ENCODE data around the gene FBF1. TPM values are rescaled to one million over a fixed set of nuclear protein-coding genes. Genes with fewer than 3 reads are reported as not detected.
"Not testable (repeated sequence)": the region's sequence is repeated elsewhere in the genome, so short reads cannot be mapped to it uniquely, and the experiment has no call there.

Gene FBF1
- total RNA-seq, 1 donor from 2014 or later = 5.1 TPM

GRCh38 chr17:75872434-75873351 lies 68.1 kb downstream of the FBF1 start:
- Mint-ChIP-seq H3K27ac (ENCODE audit: unreplicated experiment) (peak overlapping the region; percentile 85), H3K4me1 (ENCODE audit: low read depth, unreplicated experiment) (peaks cover 13% of the 10 kb centered on the region), H3K9me3 (ENCODE audit: unreplicated experiment) (no peaks in the 10 kb centered on the region), H3K36me3 (ENCODE audit: low read depth, unreplicated experiment) (peaks cover 2% of the 10 kb centered on the region), H3K4me3 (ENCODE audit: unreplicated experiment) (no peak overlapping the region), H3K27me3 (ENCODE audit: low read depth, unreplicated experiment) (no peaks in the 10 kb centered on the region)
- Histone ChIP-seq H3K9ac (ENCODE audit: low read length) (peak overlapping the region; percentile 56), H3K4me3 (ENCODE audit: insufficient read depth, low read depth, low read length) (peak overlapping the region; percentile 5), H3K4me1 (ENCODE audit: insufficient read depth, low read length) (peaks cover 43% of the 10 kb centered on the region), H3K27ac (ENCODE audit: low read depth, low read length) (peak overlapping the region; percentile 52), H3K27me3 (ENCODE audit: insufficient read depth, low read length) (no peaks in the 10 kb centered on the region), H3K36me3 (ENCODE audit: insufficient read depth, low read length) (no peaks in the 10 kb centered on the region), H3K4me2 (ENCODE audit: low read length) (peak overlapping the region; percentile 60), H3K79me2 (ENCODE audit: insufficient read depth, low read length) (no peaks in the 10 kb centered on the region), H3K9me3 (ENCODE audit: insufficient read depth, low read depth, low read length) (no peaks in the 10 kb centered on the region), H2AFZ (ENCODE audit: low read depth, low read length) (peak overlapping the region; percentile 59), H4K20me1 (ENCODE audit: insufficient read depth, low read length) (peaks cover 4% of the 10 kb centered on the region)
- TF ChIP-seq, protein P1, sequence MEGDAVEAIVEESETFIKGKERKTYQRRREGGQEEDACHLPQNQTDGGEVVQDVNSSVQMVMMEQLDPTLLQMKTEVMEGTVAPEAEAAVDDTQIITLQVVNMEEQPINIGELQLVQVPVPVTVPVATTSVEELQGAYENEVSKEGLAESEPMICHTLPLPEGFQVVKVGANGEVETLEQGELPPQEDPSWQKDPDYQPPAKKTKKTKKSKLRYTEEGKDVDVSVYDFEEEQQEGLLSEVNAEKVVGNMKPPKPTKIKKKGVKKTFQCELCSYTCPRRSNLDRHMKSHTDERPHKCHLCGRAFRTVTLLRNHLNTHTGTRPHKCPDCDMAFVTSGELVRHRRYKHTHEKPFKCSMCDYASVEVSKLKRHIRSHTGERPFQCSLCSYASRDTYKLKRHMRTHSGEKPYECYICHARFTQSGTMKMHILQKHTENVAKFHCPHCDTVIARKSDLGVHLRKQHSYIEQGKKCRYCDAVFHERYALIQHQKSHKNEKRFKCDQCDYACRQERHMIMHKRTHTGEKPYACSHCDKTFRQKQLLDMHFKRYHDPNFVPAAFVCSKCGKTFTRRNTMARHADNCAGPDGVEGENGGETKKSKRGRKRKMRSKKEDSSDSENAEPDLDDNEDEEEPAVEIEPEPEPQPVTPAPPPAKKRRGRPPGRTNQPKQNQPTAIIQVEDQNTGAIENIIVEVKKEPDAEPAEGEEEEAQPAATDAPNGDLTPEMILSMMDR (IDR thresholded peaks at IDR 0.05; ENCODE audit: insufficient read depth, low read depth, low read length) = no peak
- TF ChIP-seq EZH2 (IDR thresholded peaks at IDR 0.05; ENCODE audit: insufficient read depth, low read length) = no peak
- DNase-seq (ENCODE audit: low read depth) (peak; percentile 56), FAIRE-seq (no peak)

GRCh38 chr17:75870228-75870627 lies 70.6 kb downstream of the FBF1 start:
- not testable (repeated sequence) for H3K36me3 Mint-ChIP-seq (ENCODE audit: low read depth, unreplicated experiment); H3K27me3 Mint-ChIP-seq (ENCODE audit: low read depth, unreplicated experiment); H3K4me3 ChIP-seq (ENCODE audit: insufficient read depth, low read depth, low read length); H4K20me1 ChIP-seq (ENCODE audit: insufficient read depth, low read length); H3K4me1 Mint-ChIP-seq (ENCODE audit: low read depth, unreplicated experiment); H3K9me3 ChIP-seq (ENCODE audit: insufficient read depth, low read depth, low read length); H3K9ac ChIP-seq (ENCODE audit: low read length); H3K9me3 Mint-ChIP-seq (ENCODE audit: unreplicated experiment); H3K4me3 Mint-ChIP-seq (ENCODE audit: unreplicated experiment); H3K79me2 ChIP-seq (ENCODE audit: insufficient read depth, low read length); H3K36me3 ChIP-seq (ENCODE audit: insufficient read depth, low read length); H3K27me3 ChIP-seq (ENCODE audit: insufficient read depth, low read length); FAIRE-seq; H3K4me2 ChIP-seq (ENCODE audit: low read length); H3K27ac Mint-ChIP-seq (ENCODE audit: unreplicated experiment); DNase-seq (ENCODE audit: low read depth); H3K27ac ChIP-seq (ENCODE audit: low read depth, low read length)
- Histone ChIP-seq H3K4me1 (ENCODE audit: insufficient read depth, low read length) (peaks cover 20% of the 10 kb centered on the region), H2AFZ (ENCODE audit: low read depth, low read length) (peak overlapping the region; percentile 49)

DNA sequence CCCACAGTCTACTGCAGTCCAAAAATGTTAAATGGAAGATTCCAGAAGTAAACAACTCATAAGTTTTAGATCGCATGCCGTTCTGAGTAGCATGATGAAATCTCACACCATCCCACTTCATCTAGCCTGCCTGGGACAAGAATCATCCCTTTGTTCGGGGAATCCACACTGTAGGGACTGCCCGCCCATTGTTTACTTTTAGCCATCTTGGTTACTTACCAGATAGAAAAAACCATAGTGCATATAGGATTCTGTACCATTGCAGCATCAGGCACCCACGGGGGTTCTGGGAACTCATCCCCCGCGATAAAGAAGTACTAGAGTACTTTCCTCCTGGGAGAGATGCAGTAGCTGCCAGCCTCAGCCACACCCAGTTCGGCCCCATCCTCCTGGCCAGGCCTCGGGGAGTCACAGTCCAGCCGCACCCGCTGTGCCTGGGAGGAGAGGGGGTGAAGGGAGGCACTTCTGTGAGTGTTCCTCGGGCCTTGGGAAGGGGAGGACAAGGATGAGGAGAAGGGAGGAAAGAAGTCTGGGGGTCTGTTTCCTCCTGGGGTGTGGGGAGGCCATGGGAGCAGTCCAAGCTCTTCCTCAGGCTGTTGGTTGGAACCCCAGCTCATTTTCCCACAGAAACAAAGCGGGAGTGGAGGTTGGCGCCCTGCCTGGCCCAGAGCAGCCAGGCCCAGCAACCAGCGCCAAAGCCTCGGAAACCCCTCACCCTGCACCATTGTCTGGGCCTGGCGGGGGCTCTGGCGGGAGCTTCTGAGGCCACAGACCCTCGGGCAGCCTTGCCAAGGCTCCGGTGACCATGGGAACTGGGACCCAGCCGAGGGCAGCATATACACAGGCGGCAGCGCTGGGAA lies 71.3 kb downstream of the FBF1 start:
- Mint-ChIP-seq H3K4me3 (ENCODE audit: unreplicated experiment) (no peak overlapping the region), H3K36me3 (ENCODE audit: low read depth, unreplicated experiment) (peaks cover 2% of the 10 kb centered on the region), H3K27ac (ENCODE audit: unreplicated experiment) (no peak overlapping the region), H3K27me3 (ENCODE audit: low read depth, unreplicated experiment) (no peaks in the 10 kb centered on the region), H3K4me1 (ENCODE audit: low read depth, unreplicated experiment) (peaks cover 6% of the 10 kb centered on the region), H3K9me3 (ENCODE audit: unreplicated experiment) (no peaks in the 10 kb centered on the region)
- H3K36me3 ChIP-seq (ENCODE audit: insufficient read depth, low read length) = no peaks in the 10 kb centered on the region
- H4K20me1 ChIP-seq (ENCODE audit: insufficient read depth, low read length) = no peaks in the 10 kb centered on the region
- H3K4me2 ChIP-seq (ENCODE audit: low read length) = peak overlapping the region; percentile 18
- no peak overlapping the region for H3K4me3 ChIP-seq (ENCODE audit: insufficient read depth, low read depth, low read length)
- TF ChIP-seq, protein P1 (IDR thresholded peaks at IDR 0.05; ENCODE audit: insufficient read depth, low read depth, low read length) = no peak
- no peak for TF ChIP-seq EZH2 (IDR thresholded peaks at IDR 0.05; ENCODE audit: insufficient read depth, low read length)
- H3K27ac ChIP-seq (ENCODE audit: low read depth, low read length) = no peak overlapping the region
- FAIRE-seq (no peak), DNase-seq (ENCODE audit: low read depth) (no peak)
- no peaks in the 10 kb centered on the region for H3K79me2 ChIP-seq (ENCODE audit: insufficient read depth, low read length)
- peaks cover 23% of the 10 kb centered on the region for H3K4me1 ChIP-seq (ENCODE audit: insufficient read depth, low read length)
- H3K9ac ChIP-seq (ENCODE audit: low read length) = no peak overlapping the region
- peak overlapping the region; percentile 49 for H2AFZ ChIP-seq (ENCODE audit: low read depth, low read length)
- no peaks in the 10 kb centered on the region for H3K27me3 ChIP-seq (ENCODE audit: insufficient read depth, low read length)
- no peaks in the 10 kb centered on the region for H3K9me3 ChIP-seq (ENCODE audit: insufficient read depth, low read depth, low read length)

DNA sequence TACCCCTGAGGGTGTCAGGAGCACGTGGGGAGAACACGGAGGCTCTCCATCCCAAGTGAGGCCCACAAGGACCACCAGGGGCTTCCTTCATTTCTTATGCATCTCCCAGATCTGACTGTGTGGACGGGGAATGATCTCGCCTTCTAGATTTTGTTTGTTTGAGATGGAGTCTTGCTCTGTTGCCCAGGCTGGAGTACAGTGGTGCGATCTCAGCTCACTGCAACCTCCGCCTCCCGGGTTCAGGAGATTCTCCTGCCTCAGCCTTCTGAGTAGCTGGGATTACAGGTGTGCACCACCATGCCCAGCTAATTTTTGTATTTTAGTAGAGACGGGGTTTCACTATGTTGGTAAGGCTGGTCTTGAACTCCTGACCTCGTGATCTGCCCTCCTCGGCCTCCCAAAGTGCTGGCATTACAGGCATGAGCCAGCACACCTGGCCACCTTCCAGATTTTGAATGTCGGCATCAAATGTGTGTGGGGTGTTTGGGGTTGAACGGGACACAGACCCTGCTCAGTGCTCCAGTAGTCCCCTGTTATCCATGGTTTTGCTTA lies 72.0 kb downstream of the FBF1 start:
- FAIRE-seq; H3K4me1 Mint-ChIP-seq (ENCODE audit: low read depth, unreplicated experiment); H4K20me1 ChIP-seq (ENCODE audit: insufficient read depth, low read length); H2AFZ ChIP-seq (ENCODE audit: low read depth, low read length); H3K9ac ChIP-seq (ENCODE audit: low read length); H3K27ac ChIP-seq (ENCODE audit: low read depth, low read length); H3K36me3 ChIP-seq (ENCODE audit: insufficient read depth, low read length); H3K79me2 ChIP-seq (ENCODE audit: insufficient read depth, low read length); DNase-seq (ENCODE audit: low read depth); H3K27me3 ChIP-seq (ENCODE audit: insufficient read depth, low read length); H3K36me3 Mint-ChIP-seq (ENCODE audit: low read depth, unreplicated experiment); H3K4me3 Mint-ChIP-seq (ENCODE audit: unreplicated experiment); H3K4me2 ChIP-seq (ENCODE audit: low read length); H3K9me3 Mint-ChIP-seq (ENCODE audit: unreplicated experiment); H3K9me3 ChIP-seq (ENCODE audit: insufficient read depth, low read depth, low read length); H3K27me3 Mint-ChIP-seq (ENCODE audit: low read depth, unreplicated experiment); H3K27ac Mint-ChIP-seq (ENCODE audit: unreplicated experiment); H3K4me3 ChIP-seq (ENCODE audit: insufficient read depth, low read depth, low read length): not testable (repeated sequence)
- peaks cover 28% of the 10 kb centered on the region for H3K4me1 ChIP-seq (ENCODE audit: insufficient read depth, low read length)

Measured in astrocyte (in vitro differentiated cells and primary cell).